Measurements from ENCODE around the gene ERAP2.

DNA sequence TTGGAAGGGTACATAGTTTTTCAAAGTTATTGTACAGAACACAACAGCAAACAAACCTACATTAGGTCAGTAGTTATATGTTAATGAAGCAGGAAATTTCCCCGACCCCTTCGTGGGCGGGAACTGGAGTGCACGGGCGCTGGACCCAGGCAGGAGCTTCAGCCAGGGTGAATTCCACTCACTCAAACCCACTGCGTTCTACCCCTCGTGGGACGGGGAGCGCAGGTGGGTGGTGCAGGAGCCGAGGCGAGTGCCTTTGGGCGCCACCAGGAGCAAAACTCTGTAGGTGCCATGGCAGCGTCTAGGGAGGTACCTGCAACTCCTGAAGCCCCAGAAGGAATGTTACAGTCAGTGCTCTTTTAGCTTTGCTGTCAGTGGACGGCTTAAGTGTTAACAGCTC, 39.0 kb upstream of the ERAP2 start:
- TF ChIP-seq, protein P1, sequence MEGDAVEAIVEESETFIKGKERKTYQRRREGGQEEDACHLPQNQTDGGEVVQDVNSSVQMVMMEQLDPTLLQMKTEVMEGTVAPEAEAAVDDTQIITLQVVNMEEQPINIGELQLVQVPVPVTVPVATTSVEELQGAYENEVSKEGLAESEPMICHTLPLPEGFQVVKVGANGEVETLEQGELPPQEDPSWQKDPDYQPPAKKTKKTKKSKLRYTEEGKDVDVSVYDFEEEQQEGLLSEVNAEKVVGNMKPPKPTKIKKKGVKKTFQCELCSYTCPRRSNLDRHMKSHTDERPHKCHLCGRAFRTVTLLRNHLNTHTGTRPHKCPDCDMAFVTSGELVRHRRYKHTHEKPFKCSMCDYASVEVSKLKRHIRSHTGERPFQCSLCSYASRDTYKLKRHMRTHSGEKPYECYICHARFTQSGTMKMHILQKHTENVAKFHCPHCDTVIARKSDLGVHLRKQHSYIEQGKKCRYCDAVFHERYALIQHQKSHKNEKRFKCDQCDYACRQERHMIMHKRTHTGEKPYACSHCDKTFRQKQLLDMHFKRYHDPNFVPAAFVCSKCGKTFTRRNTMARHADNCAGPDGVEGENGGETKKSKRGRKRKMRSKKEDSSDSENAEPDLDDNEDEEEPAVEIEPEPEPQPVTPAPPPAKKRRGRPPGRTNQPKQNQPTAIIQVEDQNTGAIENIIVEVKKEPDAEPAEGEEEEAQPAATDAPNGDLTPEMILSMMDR (IDR thresholded peaks at IDR 0.05), result no peak
- TF ChIP-seq POLR2A (IDR thresholded peaks at IDR 0.05) (no peak), POLR2AphosphoS5 (IDR thresholded peaks at IDR 0.05) (no peak), EP300 (IDR thresholded peaks at IDR 0.05) (no peak)

All from sigmoid colon (tissue), 4 donors.